HG02973 (cell line): ENCODE results near the gene BCORL1.

Experiments used
- ATAC-seq: cut with Tn5 transposase; IDR thresholded peaks from one replicate; pipeline ENCODE4 v1.9.1; 2021; ENCODE audit warnings: moderate library complexity; ENCODE audit not compliant: unreplicated experiment

Gene BCORL1

GRCh38 chrX:129963729-129964128 is 18.7 kb upstream of the BCORL1 start:
- no peak for ATAC-seq

- ATAC-seq, result no peak
Observed at GRCh38 chrX:129965166-129965565, 17.3 kb upstream of the BCORL1 start.

- no peak for ATAC-seq
Observed at GRCh38 chrX:129968968-129969367, 13.5 kb upstream of the BCORL1 start.

GRCh38 chrX:129976441-129976840 is 6.0 kb upstream of the BCORL1 start:
- ATAC-seq, result no peak

GRCh38 chrX:129979207-129979920 is 3.1 kb upstream of the BCORL1 start:
- no peak for ATAC-seq

GRCh38 chrX:129980001-129980401 is 2.4 kb upstream of the BCORL1 start:
- ATAC-seq, result no peak

GRCh38 chrX:129980540-129981199 is 1.8 kb upstream of the BCORL1 start:
- no peak for ATAC-seq

GRCh38 chrX:129981200-129981553 is 1.3 kb upstream of the BCORL1 start:
- ATAC-seq, result no peak

GRCh38 chrX:129981752-129982299 is 609 bp upstream of the BCORL1 start:
- no peak for ATAC-seq

- no peak for ATAC-seq
Observed at GRCh38 chrX:129983575-129984110, 1.2 kb downstream of the BCORL1 start.

GRCh38 chrX:129984111-129984958 is 1.9 kb downstream of the BCORL1 start:
- no peak for ATAC-seq

GRCh38 chrX:129987871-129988270 is 5.4 kb downstream of the BCORL1 start:
- ATAC-seq, result no peak

- no peak for ATAC-seq
Observed at GRCh38 chrX:129992181-129992580, 9.7 kb downstream of the BCORL1 start.

GRCh38 chrX:129996120-129996519 is 13.7 kb downstream of the BCORL1 start:
- no peak for ATAC-seq

GRCh38 chrX:129997086-129997485 is 14.7 kb downstream of the BCORL1 start:
- no peak for ATAC-seq

GRCh38 chrX:129998021-129998420 is 15.6 kb downstream of the BCORL1 start:
- ATAC-seq, result no peak

GRCh38 chrX:130001893-130002292 is 19.5 kb downstream of the BCORL1 start:
- no peak for ATAC-seq

GRCh38 chrX:130002541-130002940 is 20.1 kb downstream of the BCORL1 start:
- ATAC-seq, result no peak

GRCh38 chrX:130005089-130005807 is 22.8 kb downstream of the BCORL1 start:
- no peak for ATAC-seq

- no peak for ATAC-seq
Observed at GRCh38 chrX:130009658-130010223, 27.3 kb downstream of the BCORL1 start.
